Measurements from ENCODE around the gene CD44.

DNA sequence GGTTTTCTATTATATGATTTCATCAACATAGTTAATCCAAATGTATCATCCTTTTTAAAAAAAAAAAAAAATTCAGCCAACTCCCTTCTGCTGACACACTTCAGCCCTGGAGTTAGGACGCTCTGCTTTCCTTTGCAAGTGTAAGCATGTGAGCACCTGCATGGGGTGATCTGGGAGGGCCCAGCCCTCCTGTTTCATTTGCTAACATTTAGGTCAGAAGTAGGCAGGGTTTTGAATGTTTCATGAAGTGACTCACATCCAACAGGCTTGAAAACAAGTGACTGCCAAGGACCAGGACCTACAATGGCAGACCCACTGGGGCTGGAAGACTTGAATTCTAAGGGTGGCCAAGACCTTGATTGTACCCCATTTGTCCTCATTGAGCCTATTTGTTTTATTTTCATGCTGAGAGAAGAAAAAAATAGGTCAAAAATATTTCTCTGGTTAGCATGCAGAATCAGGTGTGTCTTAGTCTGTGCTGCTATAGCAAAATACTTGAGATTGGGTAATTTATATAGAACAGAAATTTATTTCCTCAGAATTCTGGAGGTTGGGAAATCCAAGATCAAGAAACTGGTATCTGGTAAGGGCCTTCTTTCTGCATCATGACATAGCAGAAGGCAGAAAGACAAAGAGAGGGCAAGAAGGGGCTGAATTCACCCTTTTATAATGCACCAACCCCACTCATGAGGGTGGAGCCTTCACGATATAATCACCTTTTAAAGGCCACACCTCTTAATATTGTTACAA is 137.6 kb downstream of the CD44 start:
- TF ChIP-seq, protein P1, sequence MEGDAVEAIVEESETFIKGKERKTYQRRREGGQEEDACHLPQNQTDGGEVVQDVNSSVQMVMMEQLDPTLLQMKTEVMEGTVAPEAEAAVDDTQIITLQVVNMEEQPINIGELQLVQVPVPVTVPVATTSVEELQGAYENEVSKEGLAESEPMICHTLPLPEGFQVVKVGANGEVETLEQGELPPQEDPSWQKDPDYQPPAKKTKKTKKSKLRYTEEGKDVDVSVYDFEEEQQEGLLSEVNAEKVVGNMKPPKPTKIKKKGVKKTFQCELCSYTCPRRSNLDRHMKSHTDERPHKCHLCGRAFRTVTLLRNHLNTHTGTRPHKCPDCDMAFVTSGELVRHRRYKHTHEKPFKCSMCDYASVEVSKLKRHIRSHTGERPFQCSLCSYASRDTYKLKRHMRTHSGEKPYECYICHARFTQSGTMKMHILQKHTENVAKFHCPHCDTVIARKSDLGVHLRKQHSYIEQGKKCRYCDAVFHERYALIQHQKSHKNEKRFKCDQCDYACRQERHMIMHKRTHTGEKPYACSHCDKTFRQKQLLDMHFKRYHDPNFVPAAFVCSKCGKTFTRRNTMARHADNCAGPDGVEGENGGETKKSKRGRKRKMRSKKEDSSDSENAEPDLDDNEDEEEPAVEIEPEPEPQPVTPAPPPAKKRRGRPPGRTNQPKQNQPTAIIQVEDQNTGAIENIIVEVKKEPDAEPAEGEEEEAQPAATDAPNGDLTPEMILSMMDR (IDR thresholded peaks at IDR 0.05; ENCODE audit: low read depth, low read length, missing input control), result no peak
- TF ChIP-seq, protein P2, sequence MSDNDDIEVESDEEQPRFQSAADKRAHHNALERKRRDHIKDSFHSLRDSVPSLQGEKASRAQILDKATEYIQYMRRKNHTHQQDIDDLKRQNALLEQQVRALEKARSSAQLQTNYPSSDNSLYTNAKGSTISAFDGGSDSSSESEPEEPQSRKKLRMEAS (IDR thresholded peaks at IDR 0.05), result no peak
- TF ChIP-seq, protein P3, sequence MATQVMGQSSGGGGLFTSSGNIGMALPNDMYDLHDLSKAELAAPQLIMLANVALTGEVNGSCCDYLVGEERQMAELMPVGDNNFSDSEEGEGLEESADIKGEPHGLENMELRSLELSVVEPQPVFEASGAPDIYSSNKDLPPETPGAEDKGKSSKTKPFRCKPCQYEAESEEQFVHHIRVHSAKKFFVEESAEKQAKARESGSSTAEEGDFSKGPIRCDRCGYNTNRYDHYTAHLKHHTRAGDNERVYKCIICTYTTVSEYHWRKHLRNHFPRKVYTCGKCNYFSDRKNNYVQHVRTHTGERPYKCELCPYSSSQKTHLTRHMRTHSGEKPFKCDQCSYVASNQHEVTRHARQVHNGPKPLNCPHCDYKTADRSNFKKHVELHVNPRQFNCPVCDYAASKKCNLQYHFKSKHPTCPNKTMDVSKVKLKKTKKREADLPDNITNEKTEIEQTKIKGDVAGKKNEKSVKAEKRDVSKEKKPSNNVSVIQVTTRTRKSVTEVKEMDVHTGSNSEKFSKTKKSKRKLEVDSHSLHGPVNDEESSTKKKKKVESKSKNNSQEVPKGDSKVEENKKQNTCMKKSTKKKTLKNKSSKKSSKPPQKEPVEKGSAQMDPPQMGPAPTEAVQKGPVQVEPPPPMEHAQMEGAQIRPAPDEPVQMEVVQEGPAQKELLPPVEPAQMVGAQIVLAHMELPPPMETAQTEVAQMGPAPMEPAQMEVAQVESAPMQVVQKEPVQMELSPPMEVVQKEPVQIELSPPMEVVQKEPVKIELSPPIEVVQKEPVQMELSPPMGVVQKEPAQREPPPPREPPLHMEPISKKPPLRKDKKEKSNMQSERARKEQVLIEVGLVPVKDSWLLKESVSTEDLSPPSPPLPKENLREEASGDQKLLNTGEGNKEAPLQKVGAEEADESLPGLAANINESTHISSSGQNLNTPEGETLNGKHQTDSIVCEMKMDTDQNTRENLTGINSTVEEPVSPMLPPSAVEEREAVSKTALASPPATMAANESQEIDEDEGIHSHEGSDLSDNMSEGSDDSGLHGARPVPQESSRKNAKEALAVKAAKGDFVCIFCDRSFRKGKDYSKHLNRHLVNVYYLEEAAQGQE (IDR thresholded peaks at IDR 0.05), result no peak
- no peak for TF ChIP-seq EGR1 (IDR thresholded peaks at IDR 0.05; ENCODE audit: low read depth in 2 of 2)
- TF ChIP-seq RAD21 (IDR thresholded peaks at IDR 0.05), result no peak
- TF ChIP-seq TAF1 (conservative IDR thresholded peaks at IDR 0.05), result no peak
- no peak for TF ChIP-seq YY1 (IDR thresholded peaks at IDR 0.05)
- TF ChIP-seq, protein P4, sequence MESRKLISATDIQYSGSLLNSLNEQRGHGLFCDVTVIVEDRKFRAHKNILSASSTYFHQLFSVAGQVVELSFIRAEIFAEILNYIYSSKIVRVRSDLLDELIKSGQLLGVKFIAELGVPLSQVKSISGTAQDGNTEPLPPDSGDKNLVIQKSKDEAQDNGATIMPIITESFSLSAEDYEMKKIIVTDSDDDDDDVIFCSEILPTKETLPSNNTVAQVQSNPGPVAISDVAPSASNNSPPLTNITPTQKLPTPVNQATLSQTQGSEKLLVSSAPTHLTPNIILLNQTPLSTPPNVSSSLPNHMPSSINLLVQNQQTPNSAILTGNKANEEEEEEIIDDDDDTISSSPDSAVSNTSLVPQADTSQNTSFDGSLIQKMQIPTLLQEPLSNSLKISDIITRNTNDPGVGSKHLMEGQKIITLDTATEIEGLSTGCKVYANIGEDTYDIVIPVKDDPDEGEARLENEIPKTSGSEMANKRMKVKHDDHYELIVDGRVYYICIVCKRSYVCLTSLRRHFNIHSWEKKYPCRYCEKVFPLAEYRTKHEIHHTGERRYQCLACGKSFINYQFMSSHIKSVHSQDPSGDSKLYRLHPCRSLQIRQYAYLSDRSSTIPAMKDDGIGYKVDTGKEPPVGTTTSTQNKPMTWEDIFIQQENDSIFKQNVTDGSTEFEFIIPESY (IDR thresholded peaks at IDR 0.05), result no peak
- no peak for TF ChIP-seq SP1 (IDR thresholded peaks at IDR 0.05)
- TF ChIP-seq GABPA (IDR thresholded peaks at IDR 0.05 in 1 of 2, conservative IDR thresholded peaks at IDR 0.05 in 1 of 2), result no peak
- TF ChIP-seq, protein P5, sequence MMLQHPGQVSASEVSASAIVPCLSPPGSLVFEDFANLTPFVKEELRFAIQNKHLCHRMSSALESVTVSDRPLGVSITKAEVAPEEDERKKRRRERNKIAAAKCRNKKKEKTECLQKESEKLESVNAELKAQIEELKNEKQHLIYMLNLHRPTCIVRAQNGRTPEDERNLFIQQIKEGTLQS (IDR thresholded peaks at IDR 0.05), result no peak
- peak in 1 of 2 donors; percentile 11 for TF ChIP-seq JUND (IDR thresholded peaks at IDR 0.05)
- no peak for TF ChIP-seq HNF4G (IDR thresholded peaks at IDR 0.05)
- no peak for TF ChIP-seq RXRA (IDR thresholded peaks at IDR 0.05)
